ENCODE results near the gene ZNF282. TPM values are rescaled to one million over a fixed set of nuclear protein-coding genes. Genes with fewer than 3 reads are reported as not detected.

ZNF282 gene
- total and polyA plus RNA-seq, 9 of the 15 experiments (the other 6 are each of a cell fraction or from before 2014, with no cell fraction given) = 0.76 to 58.6 (median 17.4) TPM

DNA sequence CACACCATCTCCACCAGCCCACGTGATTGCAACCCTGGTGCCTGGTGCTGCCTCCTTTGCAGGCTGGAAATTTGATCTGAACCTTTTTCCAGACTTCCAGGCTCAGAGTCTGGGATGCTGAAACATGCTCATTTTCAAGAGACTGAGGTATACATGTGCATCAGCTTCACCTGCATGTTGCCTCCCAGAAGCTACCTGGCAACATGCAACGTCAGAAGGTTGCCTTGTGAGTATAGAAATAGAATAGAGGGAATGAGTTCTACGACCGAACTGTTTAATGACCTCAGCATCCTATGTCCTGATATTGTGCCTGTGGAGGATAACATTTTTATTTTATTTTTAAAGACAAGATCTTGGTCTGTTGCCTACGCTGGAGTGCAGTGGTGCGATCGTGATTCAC is 42.2 kb downstream of the ZNF282 start:
- Histone ChIP-seq H3K9me1 (ENCODE audit: control insufficient read depth, insufficient read depth, low read length) (no peaks in the 10 kb centered on the region), H3K4me3 (no peak overlapping the region), H3K27ac (ENCODE audit: extremely low read depth, low read depth, low read length) (no peak overlapping the region), H3K9me3 (replicated peaks; ENCODE audit: control insufficient read depth, insufficient read depth, low read depth, low read length) (no peaks in the 10 kb centered on the region), H3K4me1 (replicated peaks in 1 of 2; ENCODE audit: control insufficient read depth in 2 of 2, insufficient read depth in 2 of 2, low read length in 2 of 2) (peaks cover 7 to 12% of the 10 kb centered on the region in 2 experiments), H3K9ac (ENCODE audit: insufficient read depth in 1 of 2, low read depth in 2 of 2, low read length in 2 of 2) (no peak overlapping the region), H2AFZ (ENCODE audit: low read depth, low read length) (no peak overlapping the region), H3K4me2 (ENCODE audit: insufficient read depth, low read length) (no peak overlapping the region), H3K27me3 (ENCODE audit: control insufficient read depth in 2 of 2, insufficient read depth in 2 of 2, low read length in 2 of 2) (no peaks in the 10 kb centered on the region), H4K20me1 (replicated peaks; ENCODE audit: control insufficient read depth, insufficient read depth, low read length) (peaks cover 4% of the 10 kb centered on the region; the same call in 1 of the 2 replicates), H3K79me2 (ENCODE audit: control insufficient read depth, insufficient read depth, low read length) (peaks cover 23% of the 10 kb centered on the region), H3K36me3 (ENCODE audit: control insufficient read depth, insufficient read depth, low read length) (0 out of 3 replicates have a peak, but pooled peaks cover 3% of the 10 kb centered on the region)
- FAIRE-seq (no peak), ATAC-seq (no peak), DNase-seq (ENCODE audit: extremely low read depth in 1 of 4, low spot score in 3 of 4) (no peak)
- TF ChIP-seq, protein P1, sequence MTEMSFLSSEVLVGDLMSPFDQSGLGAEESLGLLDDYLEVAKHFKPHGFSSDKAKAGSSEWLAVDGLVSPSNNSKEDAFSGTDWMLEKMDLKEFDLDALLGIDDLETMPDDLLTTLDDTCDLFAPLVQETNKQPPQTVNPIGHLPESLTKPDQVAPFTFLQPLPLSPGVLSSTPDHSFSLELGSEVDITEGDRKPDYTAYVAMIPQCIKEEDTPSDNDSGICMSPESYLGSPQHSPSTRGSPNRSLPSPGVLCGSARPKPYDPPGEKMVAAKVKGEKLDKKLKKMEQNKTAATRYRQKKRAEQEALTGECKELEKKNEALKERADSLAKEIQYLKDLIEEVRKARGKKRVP (CRISPR knock-in tag; IDR thresholded peaks at IDR 0.05) = no peak
- TF ChIP-seq ETV6 (IDR thresholded peaks at IDR 0.05; ENCODE audit: borderline replicate concordance in 1 of 2, low read depth in 2 of 2, low read length in 1 of 2) (no peak), ETV6 (CRISPR knock-in tag; IDR thresholded peaks at IDR 0.05; ENCODE audit: borderline replicate concordance) (no peak), RFX5 (IDR thresholded peaks at IDR 0.05; ENCODE audit: low read depth, low read length) (peak; percentile 75), STAT5B (CRISPR knock-in tag; IDR thresholded peaks at IDR 0.05) (no peak), CCAR2 (IDR thresholded peaks at IDR 0.05; ENCODE audit: low read depth, low read length) (no peak), NONO (IDR thresholded peaks at IDR 0.05; ENCODE audit: low read depth in 2 of 2, low read length in 1 of 2) (no peak)
- TF ChIP-seq, protein P2, sequence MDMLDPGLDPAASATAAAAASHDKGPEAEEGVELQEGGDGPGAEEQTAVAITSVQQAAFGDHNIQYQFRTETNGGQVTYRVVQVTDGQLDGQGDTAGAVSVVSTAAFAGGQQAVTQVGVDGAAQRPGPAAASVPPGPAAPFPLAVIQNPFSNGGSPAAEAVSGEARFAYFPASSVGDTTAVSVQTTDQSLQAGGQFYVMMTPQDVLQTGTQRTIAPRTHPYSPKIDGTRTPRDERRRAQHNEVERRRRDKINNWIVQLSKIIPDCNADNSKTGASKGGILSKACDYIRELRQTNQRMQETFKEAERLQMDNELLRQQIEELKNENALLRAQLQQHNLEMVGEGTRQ (CRISPR knock-in tag; IDR thresholded peaks at IDR 0.05) = 0 out of 2 replicates have a peak, but pooled peaks have one; percentile 20
- in situ Hi-C loops (cut with MboI) (no loop called here), intact Hi-C loops (cut with micrococcal nuclease) (no loop called here)
- ChIA-PET POLR2A (no interaction called here), CTCF (ENCODE audit: low intra/inter-chr PET ratio) (no interaction called here)
- BruUV-seq (replicated peaks) = no TSS peak
- 42% methylated on average over 7 of the region's 7 CpGs for WGBS (ENCODE audit: insufficient coverage, low coverage, missing lambda C conversion rate)
